COLO668 (cell line): Measurements from ENCODE around the gene C12orf76.
"Not testable (repeated sequence)": the region's sequence is repeated elsewhere in the genome, so short reads cannot be mapped to it uniquely, and the experiment has no call there.

ENCODE experiments used
- DNase-seq: peaks from one replicate; lab custom pipeline; 2025; ENCODE audit not compliant: unreplicated experiment; lab: John Stamatoyannopoulos, UW

The C12orf76 gene

GRCh38 chr12:110048242-110049027, at the start of gene C12orf76:
Gene C12orf76, minus strand, starts transcription at chr12:110048522. Its CDS starts 27 bp downstream, at chr12:110048495.
- peak; percentile 95 for DNase-seq

- no peak for DNase-seq
Observed at GRCh38 chr12:110093631-110094311, 45.4 kb upstream of the C12orf76 start.

- DNase-seq: no peak
Observed at GRCh38 chr12:110091136-110091711, 42.9 kb upstream of the C12orf76 start.

- DNase-seq: no peak
Observed at GRCh38 chr12:110090266-110091135, 42.2 kb upstream of the C12orf76 start.

GRCh38 chr12:110088936-110089335, 40.6 kb upstream of the C12orf76 start:
- no peak for DNase-seq

GRCh38 chr12:110088216-110088615, 39.9 kb upstream of the C12orf76 start:
- DNase-seq: not testable (repeated sequence)

- no peak for DNase-seq
Observed at GRCh38 chr12:110084314-110085015, 36.1 kb upstream of the C12orf76 start.

GRCh38 chr12:110080410-110080809, 32.1 kb upstream of the C12orf76 start:
- DNase-seq: no peak

GRCh38 chr12:110079477-110080400, 31.4 kb upstream of the C12orf76 start:
- no peak for DNase-seq

- no peak for DNase-seq
Observed at GRCh38 chr12:110077800-110078199, 29.5 kb upstream of the C12orf76 start.

- DNase-seq: no peak
Observed at GRCh38 chr12:110075880-110076279, 27.6 kb upstream of the C12orf76 start.

- DNase-seq: no peak
Observed at GRCh38 chr12:110074089-110074488, 25.8 kb upstream of the C12orf76 start.

- peak; percentile 42 for DNase-seq
Observed at GRCh38 chr12:110073049-110073831, 24.9 kb upstream of the C12orf76 start.

- DNase-seq: not testable (repeated sequence)
Observed at GRCh38 chr12:110072636-110073035, 24.3 kb upstream of the C12orf76 start.

- no peak for DNase-seq
Observed at GRCh38 chr12:110071967-110072366, 23.6 kb upstream of the C12orf76 start.

GRCh38 chr12:110071504-110071903, 23.2 kb upstream of the C12orf76 start:
- no peak for DNase-seq

GRCh38 chr12:110068654-110069053, 20.3 kb upstream of the C12orf76 start:
- DNase-seq: no peak

- not testable (repeated sequence) for DNase-seq
Observed at GRCh38 chr12:110068115-110068514, 19.8 kb upstream of the C12orf76 start.

GRCh38 chr12:110067531-110067930, 19.2 kb upstream of the C12orf76 start:
- DNase-seq: no peak
